Urinary bladder (tissue), 4 donors: Measurements from ENCODE around the gene LCP2. TPM values are rescaled to one million over a fixed set of nuclear protein-coding genes. Genes with fewer than 3 reads are reported as not detected.

Source experiments
- DNase-seq: peaks from one replicate; pipeline ENCODE4 v3.0.0-alpha.2; 2015; ENCODE audit errors: extremely low spot score
- H3K27ac ChIP-seq: one replicate; pipeline ENCODE4 v1.5.1; 2013; ENCODE audit warnings: low read depth, mild to moderate bottlenecking, moderate library complexity
- H3K36me3 ChIP-seq: one replicate; pipeline ENCODE4 v1.6.1; 2013; ENCODE audit warnings: mild to moderate bottlenecking, moderate library complexity; ENCODE audit not compliant: insufficient read depth
- H3K4me1 ChIP-seq: one replicate; pipeline ENCODE4 v1.6.1; 2013; ENCODE audit warnings: mild to moderate bottlenecking, moderate library complexity; ENCODE audit not compliant: insufficient read depth
- H3K4me3 ChIP-seq: one replicate; pipeline ENCODE4 v1.5.1; 2013; ENCODE audit warnings: low read depth, low read length
- WGBS: extraction: QIAGEN DNeasy Blood & Tissue Kit; methylation state at CpG from one replicate; pipeline ENCODE4 v1.1.7; 2013; 5-methylcytosine and 5-hydroxymethylcytosine counted together
- polyA plus RNA-seq: library from polyadenylated mRNA; stranded (reverse); fragments of 200-250 nt; gene quantifications from one replicate; pipeline ENCODE4 v1.2.3, GENCODE V29; 2013
- total RNA-seq: library from RNA; depleted of rRNA; stranded (reverse); fragments of >200 nt; gene quantifications from one replicate; pipeline ENCODE4 v1.2.3, GENCODE V29; 2014
- donor health status: healthy with polysubstance abuse.
- donor health status: healthy.

The LCP2 gene
- total and polyA plus RNA-seq, 2 donors = 8.4 to 8.5 TPM

GRCh38 chr5:170333161-170333910 lies 35.8 kb upstream of the LCP2 start:
- no peaks in the 10 kb centered on the region for H3K36me3 ChIP-seq
- no peak for DNase-seq
- no peaks in the 10 kb centered on the region for H3K4me1 ChIP-seq
- no peak overlapping the region for H3K4me3 ChIP-seq
- no peak overlapping the region for H3K27ac ChIP-seq
- 67% methylated on average over 11 of the region's 11 CpGs for WGBS

- H3K4me1 ChIP-seq = no peaks in the 10 kb centered on the region
- no peak overlapping the region for H3K27ac ChIP-seq
- 97% methylated on average over 5 of the region's 5 CpGs for WGBS
- no peaks in the 10 kb centered on the region for H3K36me3 ChIP-seq
- no peak overlapping the region for H3K4me3 ChIP-seq
- DNase-seq = no peak
Observed at GRCh38 chr5:170332058-170332457, 34.5 kb upstream of the LCP2 start.

- 77% methylated on average over 11 of the region's 11 CpGs for WGBS
- no peak overlapping the region for H3K27ac ChIP-seq
- H3K4me3 ChIP-seq = no peak overlapping the region
Observed at GRCh38 chr5:170330568-170331054, 33.0 kb upstream of the LCP2 start.

DNA sequence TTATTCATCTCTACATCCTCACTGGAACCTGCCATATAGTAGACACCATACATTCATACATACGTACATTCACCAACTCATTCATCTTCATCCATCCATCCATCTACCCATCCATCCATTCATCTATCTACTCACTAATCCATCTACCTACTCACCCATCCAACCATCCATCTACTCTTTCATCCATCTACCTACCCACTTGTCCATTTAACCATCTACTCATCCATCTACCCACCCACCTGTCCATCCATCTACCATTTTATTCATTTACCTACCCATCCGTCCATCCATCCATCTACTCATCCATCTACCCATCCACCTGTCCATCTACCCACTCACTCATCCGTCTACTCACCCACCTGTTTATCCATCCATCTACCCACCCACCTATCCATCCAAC lies 31.9 kb upstream of the LCP2 start:
- Histone ChIP-seq H3K4me3 (no peak overlapping the region), H3K27ac (no peak overlapping the region), H3K36me3 (no peaks in the 10 kb centered on the region), H3K4me1 (no peaks in the 10 kb centered on the region)
- WGBS = 80% methylated on average over 3 of the region's 3 CpGs
- no peak for DNase-seq

More at GRCh38 chr5:170330568-170331054, 33.0 kb upstream of the LCP2 start:
- DNase-seq = no peak
- no peaks in the 10 kb centered on the region for H3K36me3 ChIP-seq
- no peaks in the 10 kb centered on the region for H3K4me1 ChIP-seq

GRCh38 chr5:170327829-170328228 lies 30.3 kb upstream of the LCP2 start:
- WGBS = 89% methylated on average over 2 of the region's 2 CpGs
- Histone ChIP-seq H3K4me3 (no peak overlapping the region), H3K4me1 (no peaks in the 10 kb centered on the region), H3K36me3 (no peaks in the 10 kb centered on the region), H3K27ac (no peak overlapping the region)
- DNase-seq = no peak

GRCh38 chr5:170327168-170327567 lies 29.6 kb upstream of the LCP2 start:
- 66% methylated on average over 4 of the region's 4 CpGs for WGBS
- Histone ChIP-seq H3K4me3 (no peak overlapping the region), H3K27ac (no peak overlapping the region), H3K36me3 (no peaks in the 10 kb centered on the region), H3K4me1 (no peaks in the 10 kb centered on the region)
- no peak for DNase-seq

- Histone ChIP-seq H3K4me1 (no peaks in the 10 kb centered on the region), H3K36me3 (no peaks in the 10 kb centered on the region), H3K27ac (no peak overlapping the region), H3K4me3 (no peak overlapping the region)
- WGBS = 88% methylated on average over 5 of the region's 5 CpGs
- no peak for DNase-seq
Observed at GRCh38 chr5:170319301-170319700, 21.7 kb upstream of the LCP2 start.

DNA sequence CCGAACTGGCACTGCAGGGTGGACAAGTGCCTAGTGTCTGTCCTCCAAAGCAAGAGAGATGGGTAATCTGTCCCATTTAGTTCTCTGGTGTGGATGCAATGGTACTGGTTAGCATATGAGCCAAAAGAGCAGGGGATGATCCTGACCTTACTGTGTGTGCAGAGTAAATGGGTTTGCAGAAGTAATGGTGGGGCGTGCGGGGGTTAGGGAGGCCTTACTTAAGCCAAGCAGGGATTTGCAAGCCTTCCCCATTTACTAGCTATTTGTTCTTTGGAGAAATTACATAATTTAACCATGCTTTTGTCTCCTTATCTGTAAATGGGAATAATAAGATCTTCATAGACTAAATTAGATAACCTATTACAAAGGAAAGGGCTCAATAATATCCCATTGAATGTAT lies 19.9 kb upstream of the LCP2 start:
- DNase-seq = no peak
- no peak overlapping the region for H3K27ac ChIP-seq
- 97% methylated on average over 3 of the region's 3 CpGs for WGBS
- H3K4me1 ChIP-seq = no peaks in the 10 kb centered on the region
- H3K36me3 ChIP-seq = no peaks in the 10 kb centered on the region
- no peak overlapping the region for H3K4me3 ChIP-seq

DNA sequence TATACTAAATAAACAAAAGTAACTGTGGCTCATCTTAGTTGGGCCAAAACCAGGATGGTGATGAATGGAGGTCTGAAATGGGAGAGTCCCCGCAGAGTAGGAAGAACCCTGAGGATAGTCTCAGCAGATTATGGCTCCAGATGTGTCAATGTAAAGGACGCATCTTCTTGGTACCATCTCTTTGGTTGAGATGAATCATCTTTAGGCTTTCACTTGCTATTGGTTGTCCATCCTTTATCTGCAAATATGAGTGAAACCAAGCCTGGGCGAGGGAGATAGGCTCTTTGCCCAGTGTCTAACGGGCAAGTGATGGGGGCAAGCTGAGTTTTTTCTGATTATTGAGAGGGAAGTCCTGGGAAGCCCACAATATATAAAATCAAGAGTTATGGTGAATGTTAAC lies 19.4 kb upstream of the LCP2 start:
- Histone ChIP-seq H3K4me1 (no peaks in the 10 kb centered on the region), H3K36me3 (no peaks in the 10 kb centered on the region), H3K27ac (no peak overlapping the region), H3K4me3 (no peak overlapping the region)
- no peak for DNase-seq
- WGBS = 93% methylated on average over 4 of the region's 4 CpGs

DNA sequence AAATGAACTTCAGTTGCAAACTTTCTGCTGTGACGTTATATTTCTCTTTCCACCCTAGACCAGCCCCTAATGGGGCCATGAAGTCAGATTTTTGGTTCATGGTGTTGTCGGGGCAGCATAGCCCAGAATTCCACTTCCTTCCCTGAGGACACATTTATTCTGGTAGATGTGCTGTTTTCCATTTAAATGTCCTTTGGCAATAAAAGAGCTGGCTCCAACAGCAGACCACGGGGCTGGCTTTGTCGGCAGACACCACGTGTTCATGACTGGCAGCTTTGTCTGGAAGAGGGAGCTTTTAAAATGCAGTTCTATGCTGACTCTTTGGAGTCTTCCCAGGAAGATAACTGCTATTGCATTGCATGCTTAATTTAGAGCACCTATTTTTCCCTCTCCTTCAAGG lies 17.6 kb upstream of the LCP2 start:
- Histone ChIP-seq H3K36me3 (no peaks in the 10 kb centered on the region), H3K4me1 (no peaks in the 10 kb centered on the region), H3K27ac (no peak overlapping the region), H3K4me3 (no peak overlapping the region)
- peak; percentile 52 for DNase-seq
- 19% methylated on average over 5 of the region's 5 CpGs for WGBS

DNA sequence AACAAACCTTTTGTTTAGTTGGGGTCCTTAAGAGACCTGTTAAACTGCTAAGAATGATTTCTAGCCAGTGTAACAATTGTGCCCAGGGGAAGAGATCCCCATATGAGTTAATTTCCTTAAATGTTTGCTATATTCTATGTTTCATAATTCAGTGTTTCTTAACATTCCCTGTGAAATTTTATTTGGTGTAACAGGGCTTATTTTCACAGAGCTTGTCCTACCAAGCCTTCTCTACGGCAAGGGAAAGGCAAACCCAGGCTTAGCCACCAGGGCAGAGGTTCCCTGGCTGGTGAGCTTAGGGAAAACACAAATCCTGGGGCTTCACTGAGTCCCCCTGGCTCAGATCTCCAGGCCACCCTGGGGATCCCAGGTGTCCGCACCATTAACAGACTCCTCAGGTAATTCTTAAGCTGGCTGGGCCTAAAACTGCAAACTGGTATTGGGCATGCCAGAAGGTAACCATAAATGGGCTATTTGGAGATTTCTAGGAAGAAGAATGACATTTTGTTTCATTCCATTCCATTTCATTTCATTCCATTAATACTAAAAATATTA lies 17.0 kb upstream of the LCP2 start:
- WGBS = 97% methylated on average over 2 of the region's 2 CpGs
- no peak overlapping the region for H3K27ac ChIP-seq
- DNase-seq = no peak
- no peaks in the 10 kb centered on the region for H3K36me3 ChIP-seq
- H3K4me3 ChIP-seq = no peak overlapping the region
- H3K4me1 ChIP-seq = no peaks in the 10 kb centered on the region

- H3K27ac ChIP-seq = no peak overlapping the region
Observed at GRCh38 chr5:170313816-170314215, 16.2 kb upstream of the LCP2 start.

GRCh38 chr5:170313344-170313743 lies 15.8 kb upstream of the LCP2 start:
- Histone ChIP-seq H3K4me1 (no peaks in the 10 kb centered on the region), H3K27ac (no peak overlapping the region), H3K4me3 (no peak overlapping the region), H3K36me3 (no peaks in the 10 kb centered on the region)
- WGBS = 77% methylated on average over 6 of the region's 6 CpGs
- DNase-seq = no peak

More at GRCh38 chr5:170313816-170314215, 16.2 kb upstream of the LCP2 start:
- no peak for DNase-seq
- Histone ChIP-seq H3K4me1 (no peaks in the 10 kb centered on the region), H3K36me3 (no peaks in the 10 kb centered on the region), H3K4me3 (no peak overlapping the region)
- 90% methylated on average over 2 of the region's 2 CpGs for WGBS

DNA sequence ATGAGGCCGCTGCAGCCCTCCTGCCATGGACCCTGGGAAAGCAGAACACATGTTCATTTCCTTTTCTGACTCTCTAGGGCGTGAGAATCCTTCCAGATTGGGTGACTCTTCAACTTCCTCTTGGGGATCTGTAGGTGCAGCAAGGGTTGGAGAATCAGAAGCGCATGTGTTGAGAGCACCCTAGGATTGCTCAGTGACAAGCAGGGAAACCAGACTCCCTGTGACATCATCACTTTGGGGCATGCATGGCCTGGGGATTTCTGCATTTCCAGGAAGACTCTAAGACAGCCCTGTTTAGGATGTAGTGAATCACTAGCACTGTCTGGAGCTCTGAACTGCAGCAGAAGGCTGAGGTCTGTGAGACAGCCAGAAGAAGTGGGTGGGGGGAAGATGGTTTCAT lies 15.1 kb upstream of the LCP2 start:
- Histone ChIP-seq H3K36me3 (no peaks in the 10 kb centered on the region), H3K4me3 (no peak overlapping the region), H3K4me1 (no peaks in the 10 kb centered on the region), H3K27ac (no peak overlapping the region)
- no peak for DNase-seq
- WGBS = 79% methylated on average over 3 of the region's 3 CpGs
